Epithelial cell of prostate (primary cell): Measurements from ENCODE around the gene SYT7.

Experiments used
- DNase-seq: peaks from one replicate; pipeline ENCODE4 v3.0.0-alpha.2; 2011; ENCODE audit warnings: low read depth, low spot score
- H3K27ac ChIP-seq: fragments of 450-650 bp; 2 replicates; pipeline ENCODE4 v1.5.1; 2017; ENCODE audit warnings: mild to moderate bottlenecking

SYT7 gene

DNA sequence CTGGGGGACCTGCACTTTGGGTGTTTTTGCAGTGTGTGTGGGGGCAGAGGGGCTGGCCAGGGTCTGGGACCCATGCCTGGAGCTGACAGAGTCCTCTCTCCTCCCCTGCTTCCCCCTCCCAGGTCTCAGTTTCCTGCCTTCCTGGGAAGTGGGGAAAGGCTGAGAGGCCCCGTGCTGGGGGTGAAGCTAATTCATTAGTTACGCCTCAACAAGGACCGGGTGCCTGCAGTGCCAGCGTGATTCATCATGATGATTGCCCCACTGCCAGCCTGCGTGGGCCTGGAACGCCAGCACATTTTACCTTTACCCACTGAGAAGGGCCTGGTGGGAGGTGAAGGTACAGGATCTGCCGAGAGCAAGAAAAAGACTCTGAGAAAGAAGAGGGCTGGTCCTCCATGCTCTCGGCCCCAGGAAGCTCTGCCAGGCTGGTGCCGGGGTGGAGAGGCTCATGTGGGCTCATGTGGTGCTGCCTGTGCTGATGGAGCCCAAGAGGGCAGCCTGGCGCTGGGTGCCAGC lies 75.2 kb downstream of the SYT7 start:
- H3K27ac ChIP-seq, result no peak overlapping the region
- no peak for DNase-seq

DNA sequence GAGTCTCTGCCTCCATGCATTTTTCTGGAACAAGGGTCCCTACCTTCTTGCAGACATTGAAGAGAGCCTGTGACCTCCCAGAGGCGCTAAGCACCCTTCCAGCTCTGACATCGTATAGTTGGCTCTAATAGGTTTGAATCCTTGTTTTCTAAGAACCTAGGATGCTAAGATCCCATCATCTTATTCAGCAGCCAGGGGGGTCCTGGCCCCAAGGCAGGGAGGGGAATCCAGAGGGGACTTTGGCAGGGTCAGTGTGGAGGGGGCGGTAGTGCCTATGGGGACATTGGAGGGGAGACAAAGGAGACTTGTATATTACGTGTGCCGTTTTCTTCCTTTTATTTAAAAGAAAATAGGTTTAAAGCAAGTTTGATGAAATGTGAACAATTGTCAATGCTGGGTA lies 75.8 kb downstream of the SYT7 start:
- no peak overlapping the region for H3K27ac ChIP-seq
- no peak for DNase-seq

DNA sequence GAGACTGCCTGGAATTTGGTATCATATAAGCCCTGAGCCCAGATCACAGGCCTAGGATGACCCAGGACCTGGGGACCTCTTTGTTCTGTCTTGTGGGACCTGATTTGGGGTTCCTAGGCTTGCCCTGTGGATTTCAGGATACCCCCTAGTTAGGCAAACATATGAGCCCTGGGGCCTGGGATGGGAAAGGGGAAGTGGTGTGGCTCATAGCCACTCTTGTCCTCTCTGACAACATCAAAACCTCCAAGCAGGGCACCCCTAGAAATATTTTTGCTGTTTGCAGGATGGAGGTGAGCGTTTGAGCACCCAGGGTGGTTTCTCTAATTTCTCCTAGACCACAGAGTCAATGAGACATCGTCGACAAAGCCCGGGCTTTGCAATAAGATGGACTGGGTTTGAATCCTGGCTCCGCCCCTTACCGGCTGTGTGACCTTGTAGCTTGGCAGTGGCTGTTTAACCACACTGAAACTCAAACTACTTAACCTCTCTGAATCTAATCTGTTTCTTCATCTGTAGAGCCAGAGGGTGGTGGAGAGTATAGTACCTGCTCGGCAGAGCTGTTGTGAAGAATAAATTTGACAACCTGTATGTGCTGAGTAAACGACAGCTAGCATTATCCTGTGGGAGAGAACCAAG lies 77.6 kb downstream of the SYT7 start:
- no peak overlapping the region for H3K27ac ChIP-seq
- no peak for DNase-seq

DNA sequence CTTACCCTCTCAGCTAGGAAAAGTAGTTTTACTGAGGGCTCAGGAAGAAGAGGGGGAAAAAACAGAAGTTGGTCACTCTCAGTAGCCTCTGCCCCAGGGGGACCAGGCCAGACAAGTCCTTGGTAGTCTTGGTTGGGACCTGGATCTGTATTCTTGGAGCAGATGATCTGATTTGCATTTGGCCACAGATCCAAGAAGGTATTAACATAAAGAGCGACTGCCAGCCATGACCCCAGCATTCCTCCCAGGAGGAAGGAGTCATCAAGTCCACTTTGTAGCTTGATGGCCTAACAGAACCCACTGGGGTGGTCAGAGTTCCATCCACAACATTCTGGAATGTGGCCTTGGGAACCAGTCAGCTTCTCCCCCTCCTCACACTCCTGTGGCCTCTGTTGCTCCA lies 78.4 kb downstream of the SYT7 start:
- DNase-seq, result no peak
- H3K27ac ChIP-seq, result no peak overlapping the region

DNA sequence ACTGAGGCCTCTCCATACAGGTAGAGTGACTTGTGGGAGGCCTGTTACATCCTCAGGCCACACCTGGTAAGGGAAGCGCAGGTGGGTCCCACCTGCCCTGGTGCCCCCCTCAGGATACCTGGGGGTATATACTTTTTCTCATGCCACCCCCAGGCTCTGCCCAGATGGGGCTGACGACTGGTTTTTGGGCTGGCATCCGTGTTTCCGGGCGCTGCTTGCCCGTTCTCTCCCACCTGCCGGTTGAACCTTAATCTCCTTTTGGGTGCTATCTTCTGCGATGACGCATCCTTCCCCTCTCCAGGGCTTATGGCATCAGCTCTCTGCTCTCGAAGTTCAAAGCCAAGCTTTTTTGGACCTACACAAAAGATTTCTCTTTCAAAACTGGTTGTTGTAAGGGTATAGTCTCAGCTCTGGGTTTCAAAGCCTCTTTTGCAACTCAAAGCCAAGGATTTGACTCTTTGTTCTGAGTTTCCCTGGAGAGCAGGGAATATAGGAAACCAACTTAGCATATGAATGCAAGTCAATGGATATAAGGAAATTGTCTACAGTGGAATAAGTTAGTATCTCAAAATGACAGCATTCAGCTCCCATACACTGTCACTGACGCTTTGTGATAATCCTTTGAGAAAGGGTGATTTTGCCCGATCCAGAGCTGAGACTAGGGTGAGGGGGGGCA lies 80.9 kb downstream of the SYT7 start:
- H3K27ac ChIP-seq, result no peak overlapping the region
- DNase-seq, result no peak

DNA sequence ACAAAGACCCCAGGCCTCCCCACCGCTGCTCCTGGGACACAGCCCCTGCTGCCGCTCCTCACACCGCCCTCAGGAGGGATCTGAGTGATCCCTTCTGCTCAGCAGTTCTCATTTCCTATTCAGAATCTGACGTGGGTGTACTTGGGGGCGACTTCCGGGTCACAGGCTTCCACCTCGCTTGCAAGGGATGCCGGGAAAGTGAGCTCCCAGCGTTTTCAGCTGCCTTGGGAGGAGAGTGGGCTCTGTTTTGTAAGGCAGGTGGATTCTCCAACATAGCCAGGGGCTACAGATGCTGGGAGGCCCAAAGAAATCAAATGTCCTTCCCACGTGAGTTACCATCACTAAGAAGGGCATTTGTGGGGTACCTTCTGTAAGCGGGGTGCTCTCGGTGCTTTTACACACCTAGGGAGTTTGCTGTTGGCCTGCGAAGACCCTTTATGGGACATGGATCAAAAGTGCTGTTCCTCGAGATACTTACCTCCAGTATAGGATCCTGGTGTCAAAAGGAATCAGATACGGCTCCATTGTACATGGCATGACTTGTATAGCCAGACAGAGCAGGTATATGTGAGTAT lies 82.0 kb downstream of the SYT7 start:
- no peak for DNase-seq
- no peak overlapping the region for H3K27ac ChIP-seq

DNA sequence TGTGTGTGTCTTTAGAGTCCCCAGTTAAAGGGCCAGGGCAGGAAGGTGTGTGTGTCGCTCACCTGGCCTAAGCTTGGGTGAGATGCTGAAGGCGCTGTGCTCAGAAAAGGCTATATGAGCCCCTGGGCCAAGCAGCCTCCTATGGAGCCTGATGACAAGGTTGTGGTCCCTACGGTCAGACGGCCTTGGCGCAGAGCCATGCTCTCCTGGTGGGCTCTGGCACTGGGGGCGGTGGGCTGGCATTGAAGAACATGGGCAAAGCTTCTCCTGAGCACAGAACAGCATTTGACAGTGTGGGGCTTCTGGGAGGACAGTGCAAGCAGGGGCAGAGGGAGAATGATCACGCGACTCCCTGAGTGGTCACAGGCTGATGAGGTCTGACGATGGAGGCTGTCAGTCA lies 83.0 kb downstream of the SYT7 start:
- no peak overlapping the region for H3K27ac ChIP-seq
- DNase-seq, result no peak

DNA sequence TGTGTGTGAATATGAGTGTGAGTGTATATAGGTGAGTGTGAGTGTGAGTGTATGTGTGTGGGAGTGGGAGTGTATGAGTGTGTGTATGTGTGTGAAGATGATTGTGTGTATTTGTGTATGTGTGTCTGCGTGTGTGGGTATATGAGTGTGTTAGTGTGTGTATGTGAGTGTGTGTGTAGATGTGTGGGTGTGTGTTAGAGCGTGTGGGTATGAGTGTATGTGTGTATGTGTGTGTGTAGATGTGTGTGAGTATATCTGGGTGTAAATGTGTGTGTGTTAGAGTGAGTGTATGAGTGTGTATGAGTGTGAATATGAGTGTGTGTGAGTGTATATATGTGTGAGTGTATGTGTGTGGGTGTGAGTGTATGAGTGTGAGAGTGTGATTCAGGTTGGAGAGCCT lies 83.4 kb downstream of the SYT7 start:
- no peak overlapping the region for H3K27ac ChIP-seq
- no peak for DNase-seq

DNA sequence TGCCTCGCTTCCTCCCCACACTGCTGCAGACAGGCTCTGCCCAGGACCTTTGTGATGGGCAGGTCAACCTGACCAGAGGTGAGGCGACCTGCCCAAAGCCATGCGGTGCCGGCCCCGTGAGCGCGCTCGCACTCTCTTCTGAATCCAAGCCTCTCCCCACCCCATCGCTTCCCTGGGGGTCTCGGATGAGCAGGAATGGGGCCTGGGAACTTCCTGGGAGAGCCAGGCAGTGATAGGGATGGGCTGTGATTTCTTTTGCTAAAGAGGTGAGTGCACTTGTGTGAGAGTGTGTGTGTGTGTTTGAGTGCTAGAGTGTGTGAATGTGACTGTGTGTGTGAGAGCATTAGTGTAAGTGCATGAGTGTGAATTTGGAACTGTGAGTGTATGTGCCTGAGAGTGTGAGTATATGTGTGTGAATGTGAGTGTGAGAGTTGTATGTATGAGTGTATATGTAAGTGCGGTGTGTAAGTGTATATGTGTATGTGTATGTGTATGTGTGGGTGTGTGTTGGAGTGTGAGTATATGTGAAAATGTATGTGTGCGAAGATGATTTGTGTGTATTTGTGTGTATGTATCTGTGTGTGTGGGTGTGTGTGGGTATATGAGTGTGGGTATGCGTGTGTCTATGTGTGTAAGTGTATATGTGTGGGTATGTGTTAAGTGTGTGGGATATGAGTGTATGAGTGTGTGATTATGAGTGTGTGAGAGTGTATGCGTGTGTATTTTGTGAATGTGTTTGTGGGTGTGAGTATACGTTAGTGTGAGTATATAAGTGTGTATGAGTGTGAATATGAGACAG lies 84.1 kb downstream of the SYT7 start:
- no peak overlapping the region for H3K27ac ChIP-seq
- no peak for DNase-seq

DNA sequence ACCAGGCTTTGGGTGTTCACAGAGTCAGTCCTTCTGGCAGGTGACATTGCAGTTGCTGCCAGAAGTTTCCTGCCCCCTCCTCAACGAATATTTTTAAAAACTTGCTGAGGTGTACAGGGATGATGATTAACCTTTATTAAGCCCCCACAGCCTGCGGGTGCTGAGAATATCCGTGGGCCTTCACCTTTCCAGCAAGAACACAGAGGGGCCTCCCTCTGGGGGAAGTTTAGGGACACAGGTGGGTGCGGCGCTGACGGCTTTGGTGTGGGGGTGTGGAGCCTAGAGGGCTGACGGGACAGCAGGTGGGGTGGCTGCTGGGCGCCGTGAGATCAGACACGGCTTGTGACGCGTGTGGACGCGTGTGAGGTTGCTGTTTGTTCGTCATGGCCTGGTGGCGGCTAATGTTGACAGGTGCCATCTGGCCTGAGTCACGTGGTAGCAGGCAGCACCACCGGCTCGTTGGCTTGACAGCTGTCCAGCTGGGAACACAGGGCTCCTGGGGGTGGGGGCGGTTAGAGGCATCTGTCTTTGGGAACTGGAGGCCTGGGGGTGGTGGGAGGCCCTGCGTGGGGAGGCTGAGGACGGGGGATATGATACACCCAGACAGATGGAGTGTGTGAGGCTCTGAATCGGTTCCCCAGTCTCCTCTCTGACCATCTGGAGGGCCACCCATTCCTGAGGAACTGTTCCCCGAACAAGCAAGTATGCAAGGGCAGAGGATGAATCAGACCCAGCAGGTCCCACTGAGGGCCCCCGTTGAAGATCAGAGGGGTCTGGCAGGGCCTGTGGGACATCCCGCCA lies 84.9 kb downstream of the SYT7 start:
- no peak overlapping the region for H3K27ac ChIP-seq

DNA sequence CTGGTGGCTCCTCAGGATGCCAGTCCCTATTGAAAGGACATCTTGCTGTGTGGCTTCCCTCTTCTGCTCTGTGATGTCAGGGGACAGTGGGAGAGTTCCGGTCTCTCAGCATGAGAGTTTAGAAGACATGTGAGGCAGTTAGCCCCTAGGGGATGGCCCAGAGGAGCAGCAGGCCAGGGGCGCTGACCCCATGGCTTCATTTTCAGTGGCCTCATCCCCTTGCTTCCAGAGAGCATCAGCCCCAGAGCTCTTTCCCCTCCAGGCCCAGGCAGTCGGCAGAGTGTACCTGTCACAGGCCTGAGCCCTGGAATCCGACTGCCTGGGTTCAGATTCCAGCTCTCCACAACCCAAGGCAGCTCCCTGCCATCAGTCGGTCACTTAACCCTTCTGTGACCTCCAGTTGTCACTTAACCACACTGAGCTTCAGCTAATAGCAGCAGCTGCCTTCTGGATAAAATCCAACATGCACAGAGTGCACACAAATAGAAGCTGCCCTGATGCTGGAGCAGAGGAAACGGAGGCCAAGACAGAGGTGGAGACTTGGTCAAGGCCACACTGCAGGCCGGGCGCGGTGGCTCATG lies 86.4 kb downstream of the SYT7 start:
- DNase-seq, result no peak

More for the DNA sequence above, 84.9 kb downstream of the SYT7 start:
- no peak for DNase-seq

DNA sequence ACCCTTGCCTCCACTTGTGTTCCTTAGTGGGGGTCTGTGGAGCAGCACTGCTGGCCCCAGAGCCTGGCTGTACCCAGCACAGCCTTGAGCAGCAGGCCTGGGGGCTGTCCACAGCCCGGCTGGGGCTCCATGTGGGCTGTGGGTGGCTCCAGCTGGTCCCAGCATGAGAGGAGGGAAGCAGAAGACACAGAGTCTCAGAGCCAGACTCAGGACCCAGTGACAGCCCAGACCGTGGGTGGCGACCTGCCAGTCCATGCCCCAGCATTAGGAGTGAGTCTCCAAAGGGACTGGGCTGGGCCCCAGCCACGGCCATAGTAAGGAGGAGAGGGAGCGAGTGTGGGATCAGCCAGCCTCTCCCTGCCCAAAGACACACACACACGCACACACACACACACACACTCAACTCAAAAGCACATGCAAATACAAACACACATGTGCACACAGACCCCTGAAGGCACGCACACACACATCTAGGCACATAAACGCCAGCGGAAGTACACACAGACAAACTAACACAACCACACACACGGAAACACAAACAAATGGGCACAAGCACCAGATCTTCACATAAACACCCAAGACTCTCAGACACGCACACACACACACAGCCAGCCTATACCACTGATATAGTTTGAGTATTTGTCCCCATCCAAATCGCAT lies 89.0 kb downstream of the SYT7 start:
- DNase-seq, result no peak
- H3K27ac ChIP-seq, result no peak overlapping the region

More for the DNA sequence above, 86.4 kb downstream of the SYT7 start:
- no peak overlapping the region for H3K27ac ChIP-seq

DNA sequence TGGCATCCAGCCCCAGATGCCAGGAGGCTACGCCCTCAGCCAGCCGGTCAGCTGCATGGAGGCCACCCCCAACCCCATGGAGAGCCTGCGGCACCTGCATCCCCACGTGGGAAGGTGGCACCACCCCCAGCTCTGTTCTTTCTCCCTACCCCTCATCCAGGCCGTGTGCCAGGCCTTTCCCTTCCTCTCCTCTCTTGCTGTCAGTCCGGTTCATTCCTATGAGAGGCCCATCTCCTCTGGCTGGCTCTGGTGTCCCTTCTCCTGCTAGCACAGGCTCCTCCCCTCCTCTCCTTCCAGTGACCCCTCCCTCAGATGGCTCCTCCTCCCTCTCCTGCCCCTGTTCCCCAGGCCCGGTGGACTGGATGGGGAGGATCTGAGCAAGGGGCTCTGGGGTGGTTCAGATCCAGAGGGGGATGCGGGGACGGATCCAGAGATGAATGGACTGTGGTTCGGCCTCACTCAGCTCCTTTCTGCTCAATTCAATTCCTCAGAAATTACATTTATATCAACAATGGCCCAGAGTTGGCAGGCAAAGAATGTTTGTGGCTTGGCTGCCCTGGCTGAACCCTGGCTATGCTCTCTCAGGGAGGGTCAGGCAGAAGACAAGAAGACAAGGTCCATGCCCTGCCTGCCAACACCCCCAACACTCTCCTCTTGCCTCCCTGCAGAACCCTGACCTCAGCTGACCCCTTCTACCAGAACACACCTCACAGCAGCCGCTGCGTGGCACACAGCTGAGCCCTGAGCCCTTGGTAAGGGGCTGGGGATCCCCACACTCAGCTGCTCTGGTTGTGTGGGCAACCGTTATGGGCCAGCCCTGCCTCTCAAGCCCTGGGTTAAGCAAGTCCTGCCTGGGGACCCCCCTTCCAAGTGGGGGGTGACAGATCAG lies 90.8 kb downstream of the SYT7 start:
- no peak overlapping the region for H3K27ac ChIP-seq
- DNase-seq, result no peak

DNA sequence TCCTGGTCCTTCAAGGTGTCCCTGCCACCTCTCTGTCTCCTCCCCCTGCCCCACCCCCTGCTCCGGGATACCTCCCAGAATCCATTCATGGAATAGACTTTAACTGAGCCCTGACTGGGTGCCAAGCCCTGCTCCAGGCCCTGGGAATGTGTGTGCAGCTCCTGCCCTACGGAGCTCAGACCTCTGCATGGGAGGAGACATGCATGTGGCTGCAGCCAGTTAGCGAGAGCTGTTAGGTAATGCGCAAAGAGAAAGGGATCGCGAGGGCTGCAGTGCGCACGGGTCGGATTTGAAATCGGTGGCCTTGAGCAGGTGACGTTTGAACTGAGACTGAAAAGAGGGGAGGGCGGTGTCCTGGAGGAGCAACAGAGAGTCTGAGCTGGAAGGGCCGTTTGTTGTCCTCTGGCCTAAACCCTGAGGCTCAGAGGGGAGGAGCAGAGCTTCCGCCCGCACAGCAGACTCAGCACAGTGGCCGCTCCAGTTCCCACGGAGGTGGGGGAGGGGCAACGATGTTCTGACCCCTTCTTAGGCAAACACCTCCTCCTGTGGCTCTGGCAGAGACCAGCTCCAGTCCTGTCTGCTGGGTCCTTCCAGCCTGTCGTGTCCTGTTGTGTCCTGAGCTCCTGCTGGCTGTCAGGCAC lies 92.1 kb downstream of the SYT7 start:
- no peak overlapping the region for H3K27ac ChIP-seq
- no peak for DNase-seq

DNA sequence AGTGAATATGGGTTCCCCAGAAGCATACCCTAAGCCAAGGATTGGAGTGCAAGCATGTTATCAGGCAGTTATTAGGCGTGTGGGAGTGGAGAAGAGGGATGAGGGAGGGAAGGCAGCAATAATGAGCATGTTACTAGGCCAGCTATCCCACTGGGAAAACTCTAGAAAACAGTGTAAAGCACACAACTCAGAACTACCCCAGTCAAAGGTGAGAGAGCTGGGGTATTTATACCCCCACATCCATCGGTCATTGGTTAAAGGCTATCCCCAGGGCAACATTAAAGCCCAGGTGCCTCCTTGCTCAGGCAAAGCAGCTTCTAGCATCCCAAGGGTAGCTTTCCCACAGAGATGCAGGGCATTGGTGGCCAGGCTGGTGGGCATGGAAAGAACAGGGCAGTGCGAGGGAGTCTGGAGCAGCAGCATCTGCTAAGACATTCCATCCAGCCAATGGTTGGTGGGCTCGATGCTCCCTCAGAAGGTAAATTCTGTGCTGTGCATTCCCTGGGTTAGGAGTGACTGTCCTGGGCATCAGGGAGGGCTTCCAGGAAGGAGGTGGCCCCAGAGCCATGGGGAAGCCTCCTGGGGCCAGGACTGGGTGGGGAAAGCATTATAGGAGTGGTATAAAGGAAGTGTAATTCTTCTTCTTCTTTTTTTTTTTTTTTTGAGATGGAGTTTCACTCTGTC lies 93.4 kb downstream of the SYT7 start:
- H3K27ac ChIP-seq, result no peak overlapping the region
- no peak for DNase-seq

DNA sequence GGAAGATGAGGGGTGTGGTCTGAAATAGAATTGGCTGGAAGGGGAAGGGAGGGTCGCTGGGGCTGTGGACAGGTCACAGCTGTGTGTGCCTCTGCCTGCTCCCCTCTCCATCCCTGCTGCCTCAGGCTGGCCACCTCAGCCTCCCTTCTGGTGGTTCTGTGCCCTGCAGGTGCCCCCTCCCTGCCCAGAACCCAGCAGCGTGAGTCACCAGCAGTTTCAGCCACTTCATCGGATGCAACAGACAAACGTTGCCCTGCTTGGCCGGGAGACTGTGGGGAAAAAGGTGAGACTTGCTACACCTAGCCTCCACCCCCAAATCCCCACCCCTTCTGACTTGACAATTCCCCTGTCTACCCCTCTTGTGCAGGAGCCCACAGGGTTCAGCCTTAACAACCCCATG lies 94.1 kb downstream of the SYT7 start:
- H3K27ac ChIP-seq, result no peak overlapping the region

DNA sequence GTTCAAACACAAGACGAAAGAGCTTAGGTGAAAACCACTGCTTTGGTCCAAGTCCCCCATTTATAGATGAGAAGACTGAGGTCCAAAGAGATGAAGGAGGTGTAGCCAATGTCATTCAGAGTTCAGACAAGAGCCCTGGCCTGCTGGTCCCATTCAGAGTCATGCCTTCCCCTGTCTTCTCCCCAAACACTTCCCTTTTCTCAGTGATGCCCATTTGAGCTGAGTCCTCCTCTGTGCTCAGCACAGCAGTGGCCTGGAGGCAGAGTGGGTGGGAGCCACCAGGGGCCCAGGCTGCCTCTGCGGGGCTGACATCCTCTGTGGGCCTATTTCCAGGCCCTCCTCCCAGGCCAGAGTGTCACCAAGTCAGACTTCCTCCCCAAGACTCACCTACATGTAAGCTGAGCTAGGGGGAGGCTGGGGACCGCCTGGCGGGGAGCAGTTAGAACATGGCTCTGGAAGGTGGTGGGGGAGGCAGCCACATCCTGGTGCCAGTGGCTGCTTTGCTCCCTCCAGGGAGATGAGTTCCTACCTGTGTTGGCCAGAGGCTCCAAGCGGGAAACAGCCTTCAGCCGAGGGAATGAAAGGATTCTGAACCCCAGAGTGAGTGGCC lies 94.8 kb downstream of the SYT7 start:
- DNase-seq, result no peak
- H3K27ac ChIP-seq, result no peak overlapping the region

More for the DNA sequence above, 94.1 kb downstream of the SYT7 start:
- DNase-seq, result no peak
